Cardiac fibroblast (primary cell): Measurements from ENCODE around the gene LINGO1.

Experiments
- DNase-seq, 2 donors: peaks; one replicate each; pipeline versions ENCODE4 v3.0.0 to v3.0.0-alpha.2; 2010; ENCODE audit warnings: low read depth in 2 of 2
- H3K4me3 ChIP-seq, 2 donors: replicated peaks in 1 of 2; 1 replicate in 1 of 2; 2 replicates in 1 of 2; pipeline ENCODE4 v1.5.1; 2011; ENCODE audit warnings: low read depth in 2 of 2, low read length in 2 of 2, mild to moderate bottlenecking in 2 of 2, moderate library complexity in 1 of 2
- CTCF ChIP-seq: IDR thresholded peaks from one replicate; pipeline ENCODE4 v1.5.1; 2011; ENCODE audit warnings: low read depth, mild to moderate bottlenecking, low read length, inconsistent platforms

LINGO1 gene

DNA sequence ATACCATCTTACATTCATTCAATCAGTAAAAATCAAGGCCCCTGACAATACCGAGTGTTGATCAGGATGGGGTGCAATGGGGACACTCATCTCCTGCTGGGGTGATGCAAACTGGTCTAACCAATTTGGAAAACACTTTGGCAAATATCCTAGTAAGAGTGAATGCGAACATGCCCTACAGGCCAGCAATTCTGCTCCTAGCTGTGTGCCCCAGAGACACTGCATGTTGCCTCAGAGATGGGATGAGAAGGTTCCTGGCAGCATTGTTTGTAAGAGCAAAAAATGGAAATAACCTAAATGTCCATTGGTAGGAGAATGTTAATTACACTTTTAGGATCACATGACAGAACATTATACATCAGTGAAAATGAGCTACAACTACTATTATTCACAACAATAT, 4.7 kb downstream of the LINGO1 start:
- no peak for TF ChIP-seq CTCF
- H3K4me3 ChIP-seq, result no peak overlapping the region
- DNase-seq, result no peak

- no peak for DNase-seq
- no peak for TF ChIP-seq CTCF
- no peak overlapping the region for H3K4me3 ChIP-seq
Observed at GRCh38 chr15:77627581-77627980, 5.1 kb downstream of the LINGO1 start.

- no peak overlapping the region for H3K4me3 ChIP-seq
- no peak for TF ChIP-seq CTCF
- DNase-seq, result no peak
Observed at GRCh38 chr15:77627067-77627466, 5.6 kb downstream of the LINGO1 start.

DNA sequence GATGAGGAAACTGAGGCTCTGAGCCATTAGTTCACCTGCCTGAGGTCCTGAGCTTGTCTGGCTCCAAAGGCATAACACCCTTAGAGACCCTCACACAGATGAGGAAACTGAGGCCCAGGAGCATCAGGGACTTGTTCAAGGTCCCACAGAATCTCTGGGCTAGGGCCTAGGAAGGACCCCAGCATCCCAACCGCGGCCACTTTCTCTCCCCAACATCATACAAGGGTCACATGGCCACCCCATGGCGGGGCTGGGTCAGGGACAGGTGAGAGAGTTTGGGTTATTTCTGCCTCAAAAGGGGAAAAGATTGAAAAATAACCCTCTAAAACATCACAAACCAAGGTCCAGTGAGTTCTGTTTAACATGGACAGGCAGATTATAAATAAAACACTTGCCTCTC, 6.7 kb downstream of the LINGO1 start:
- H3K4me3 ChIP-seq, result no peak overlapping the region
- no peak for DNase-seq
- TF ChIP-seq CTCF, result no peak

DNA sequence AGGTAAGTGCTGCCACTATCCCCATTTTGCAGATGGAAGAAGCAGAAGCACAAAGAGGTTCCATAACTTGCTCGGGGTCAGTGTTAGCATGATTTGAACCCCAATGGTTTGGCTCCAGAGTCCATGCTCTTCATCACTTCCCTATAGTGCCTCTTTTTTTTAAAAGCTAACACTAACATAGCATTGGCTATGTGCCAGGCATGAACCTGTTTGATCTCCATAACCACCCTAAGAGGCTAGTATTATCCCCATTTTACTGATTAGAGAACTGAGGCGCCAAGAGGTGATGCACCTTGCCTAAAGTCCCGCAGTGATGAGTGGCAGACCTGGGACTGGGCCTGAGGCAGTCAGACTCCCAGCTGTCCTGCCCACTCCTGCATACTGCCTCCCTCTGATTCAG, 7.3 kb downstream of the LINGO1 start:
- DNase-seq, result no peak
- no peak overlapping the region for H3K4me3 ChIP-seq
- TF ChIP-seq CTCF, result no peak

GRCh38 chr15:77624868-77625267, 7.8 kb downstream of the LINGO1 start:
- DNase-seq, result no peak

More at GRCh38 chr15:77624868-77625267, 7.8 kb downstream of the LINGO1 start:
- TF ChIP-seq CTCF, result no peak
- H3K4me3 ChIP-seq, result no peak overlapping the region
